Mesendoderm (in vitro differentiated cells): ENCODE data around the gene MAVS.

Experiments
- DNase-seq: peaks from one replicate; pipeline ENCODE4 v3.0.0; 2013
- H2AK5ac ChIP-seq: 2 replicates; pipeline ENCODE4 v1.6.1; 2013; ENCODE audit warnings: low read length, inconsistent platforms
- H2BK120ac ChIP-seq: 2 replicates; pipeline ENCODE4 v1.6.1; 2013; ENCODE audit warnings: low read depth, mild to moderate bottlenecking, low read length, moderate library complexity, mixed read lengths
- H2BK15ac ChIP-seq: replicated peaks from 2 replicates; pipeline ENCODE4 v1.6.1; 2013; ENCODE audit warnings: low read depth, mild to moderate bottlenecking, moderate library complexity
- H2BK5ac ChIP-seq: 2 replicates; pipeline ENCODE4 v1.6.1; 2013; ENCODE audit warnings: low read length, inconsistent platforms
- H3K18ac ChIP-seq: 2 replicates; pipeline ENCODE4 v1.6.1; 2013; ENCODE audit warnings: mild to moderate bottlenecking, low read length, mixed read lengths
- H3K23ac ChIP-seq: one replicate; pipeline ENCODE4 v1.6.1; 2013; ENCODE audit warnings: low read length
- H3K27ac ChIP-seq: 2 replicates; pipeline ENCODE4 v1.5.1; 2013; ENCODE audit warnings: low read depth, mild to moderate bottlenecking, inconsistent platforms, low read length, moderate library complexity
- H3K27me3 ChIP-seq: 2 replicates; pipeline ENCODE4 v1.6.1; 2013; ENCODE audit warnings: low read length, control low read depth, mild to moderate bottlenecking, inconsistent platforms; ENCODE audit not compliant: insufficient read depth, poor library complexity
- H3K36me3 ChIP-seq: 2 replicates; pipeline ENCODE4 v1.6.1; 2013; ENCODE audit warnings: low read length, inconsistent platforms; ENCODE audit not compliant: control insufficient read depth, insufficient read depth
- H3K4ac ChIP-seq: one replicate; pipeline ENCODE4 v1.6.1; 2013; ENCODE audit warnings: low read depth, mild to moderate bottlenecking, low read length, moderate library complexity
- H3K4me1 ChIP-seq: 2 replicates; pipeline ENCODE4 v1.6.1; 2013; ENCODE audit warnings: low read depth, low read length, inconsistent platforms; ENCODE audit not compliant: control insufficient read depth
- H3K4me2 ChIP-seq: 2 replicates; pipeline ENCODE4 v1.6.1; 2013; ENCODE audit warnings: low read length
- H3K4me3 ChIP-seq: 2 replicates; pipeline ENCODE4 v1.5.1; 2013; ENCODE audit warnings: mild to moderate bottlenecking, low read length
- H3K56ac ChIP-seq: one replicate; pipeline ENCODE4 v1.6.1; 2013; ENCODE audit warnings: low read length
- H3K79me1 ChIP-seq: 2 replicates; pipeline ENCODE4 v1.6.1; 2013; ENCODE audit warnings: low read length, inconsistent platforms
- H3K79me2 ChIP-seq: 2 replicates; pipeline ENCODE4 v1.6.1; 2013; ENCODE audit warnings: mild to moderate bottlenecking, low read length; ENCODE audit not compliant: control insufficient read depth, insufficient read depth
- H3K9ac ChIP-seq: 2 replicates; pipeline ENCODE4 v1.6.1; 2013; ENCODE audit warnings: low read length, inconsistent platforms
- H4K5ac ChIP-seq: one replicate; pipeline ENCODE4 v1.6.1; 2013; ENCODE audit warnings: low read length
- H4K8ac ChIP-seq: one replicate; pipeline ENCODE4 v1.6.1; 2013; ENCODE audit warnings: low read depth, mild to moderate bottlenecking, control low read depth, low read length, moderate library complexity
- WGBS: extraction: QIAGEN DNeasy Blood & Tissue Kit; methylation state at CpG from one replicate; pipeline ENCODE4 v1.1.7; 2013; ENCODE audit warnings: low lambda C conversion rate, missing lambda C conversion rate; ENCODE audit not compliant: insufficient coverage; ENCODE audit errors: extremely low coverage; 5-methylcytosine and 5-hydroxymethylcytosine counted together

MAVS gene

GRCh38 chr20:3811467-3812258 lies 35.0 kb upstream of the MAVS start:
- H3K56ac ChIP-seq = peak overlapping the region; percentile 2
- no peak overlapping the region for H3K27ac ChIP-seq
- H3K18ac ChIP-seq = no peak overlapping the region
- no peaks in the 10 kb centered on the region for H3K79me2 ChIP-seq
- no peak overlapping the region for H2BK15ac ChIP-seq
- no CpG with 5 or more reads among the region's 20 CpGs for WGBS
- H3K4ac ChIP-seq = no peak overlapping the region
- no peaks in the 10 kb centered on the region for H3K36me3 ChIP-seq
- no peaks in the 10 kb centered on the region for H3K79me1 ChIP-seq
- H2BK120ac ChIP-seq = no peak overlapping the region
- H3K9ac ChIP-seq = no peak overlapping the region
- H3K4me1 ChIP-seq = no peaks in the 10 kb centered on the region
- no peak overlapping the region for H2BK5ac ChIP-seq
- no peak overlapping the region for H2AK5ac ChIP-seq
- no peak overlapping the region for H3K4me3 ChIP-seq
- no peak overlapping the region for H3K23ac ChIP-seq
- no peak overlapping the region for H3K4me2 ChIP-seq
- DNase-seq = no peak
- H4K8ac ChIP-seq = no peak overlapping the region
- H4K5ac ChIP-seq = no peak overlapping the region
- H3K27me3 ChIP-seq = no peaks in the 10 kb centered on the region

- Histone ChIP-seq H3K18ac (no peak overlapping the region), H2BK120ac (no peak overlapping the region), H3K4me1 (no peaks in the 10 kb centered on the region), H4K5ac (no peak overlapping the region), H3K79me1 (no peaks in the 10 kb centered on the region), H3K9ac (no peak overlapping the region), H2AK5ac (no peak overlapping the region), H3K27ac (no peak overlapping the region), H3K27me3 (no peaks in the 10 kb centered on the region), H3K56ac (no peak overlapping the region), H2BK5ac (no peak overlapping the region), H3K36me3 (no peaks in the 10 kb centered on the region), H4K8ac (no peak overlapping the region), H3K79me2 (no peaks in the 10 kb centered on the region), H3K4me3 (no peak overlapping the region), H2BK15ac (no peak overlapping the region), H3K4ac (no peak overlapping the region), H3K4me2 (no peak overlapping the region), H3K23ac (no peak overlapping the region)
- no CpG with 5 or more reads among the region's 9 CpGs for WGBS
- DNase-seq = no peak
Measured at GRCh38 chr20:3812259-3812681, 34.4 kb upstream of the MAVS start.

GRCh38 chr20:3812975-3813847 lies 33.4 kb upstream of the MAVS start:
- Histone ChIP-seq H4K5ac (no peak overlapping the region), H3K27ac (no peak overlapping the region), H3K18ac (no peak overlapping the region), H2AK5ac (no peak overlapping the region), H3K4me3 (no peak overlapping the region), H2BK5ac (no peak overlapping the region), H3K79me1 (no peaks in the 10 kb centered on the region), H4K8ac (no peak overlapping the region), H2BK15ac (no peak overlapping the region), H3K4ac (no peak overlapping the region), H2BK120ac (no peak overlapping the region), H3K36me3 (no peaks in the 10 kb centered on the region), H3K27me3 (no peaks in the 10 kb centered on the region), H3K56ac (no peak overlapping the region), H3K23ac (no peak overlapping the region), H3K4me2 (no peak overlapping the region), H3K9ac (no peak overlapping the region), H3K4me1 (no peaks in the 10 kb centered on the region), H3K79me2 (no peaks in the 10 kb centered on the region)
- no peak for DNase-seq
- WGBS = no CpG with 5 or more reads among the region's 8 CpGs

GRCh38 chr20:3813848-3814581 lies 32.6 kb upstream of the MAVS start:
- no peaks in the 10 kb centered on the region for H3K4me1 ChIP-seq
- DNase-seq = no peak
- no peaks in the 10 kb centered on the region for H3K79me1 ChIP-seq
- H4K8ac ChIP-seq = no peak overlapping the region
- H3K18ac ChIP-seq = no peak overlapping the region
- no peak overlapping the region for H3K4me3 ChIP-seq
- no peaks in the 10 kb centered on the region for H3K27me3 ChIP-seq
- H3K79me2 ChIP-seq = no peaks in the 10 kb centered on the region
- H3K4ac ChIP-seq = no peak overlapping the region
- H3K36me3 ChIP-seq = no peaks in the 10 kb centered on the region
- H2AK5ac ChIP-seq = no peak overlapping the region
- H3K56ac ChIP-seq = no peak overlapping the region
- H3K4me2 ChIP-seq = no peak overlapping the region
- no peak overlapping the region for H4K5ac ChIP-seq
- H3K23ac ChIP-seq = no peak overlapping the region
- no peak overlapping the region for H3K27ac ChIP-seq
- H2BK15ac ChIP-seq = no peak overlapping the region
- no peak overlapping the region for H3K9ac ChIP-seq
- WGBS = no CpG with 5 or more reads among the region's 12 CpGs
- H2BK5ac ChIP-seq = no peak overlapping the region
- H2BK120ac ChIP-seq = no peak overlapping the region

GRCh38 chr20:3814928-3815495 lies 31.6 kb upstream of the MAVS start:
- Histone ChIP-seq H3K27ac (no peak overlapping the region), H4K5ac (no peak overlapping the region), H3K18ac (no peak overlapping the region), H2BK15ac (no peak overlapping the region), H3K27me3 (no peaks in the 10 kb centered on the region), H3K36me3 (no peaks in the 10 kb centered on the region), H4K8ac (no peak overlapping the region), H3K4me1 (no peaks in the 10 kb centered on the region), H2AK5ac (no peak overlapping the region), H3K56ac (no peak overlapping the region), H3K79me1 (no peaks in the 10 kb centered on the region), H3K4me2 (no peak overlapping the region), H2BK5ac (no peak overlapping the region), H3K23ac (no peak overlapping the region), H2BK120ac (no peak overlapping the region), H3K4ac (no peak overlapping the region), H3K79me2 (no peaks in the 10 kb centered on the region), H3K9ac (no peak overlapping the region), H3K4me3 (no peak overlapping the region)
- WGBS = no CpG with 5 or more reads among the region's 7 CpGs
- DNase-seq = no peak
